A549 (cell line): ENCODE data around the gene SEC16B. TPM values are rescaled to one million over a fixed set of nuclear protein-coding genes. Genes with fewer than 3 reads are reported as not detected.

Source experiments
- ATAC-seq, 2 experiments: fragments of 200-7000 bp in 1 of 2; fragments of >200 bp in 1 of 2; cut with Nextera tagmentation in 1 of 2; cut with Tn5 transposase in 1 of 2; 3 replicates each; pipeline versions ENCODE4 v1.8.0 to v1.9.1; 2018 to 2020; ENCODE audit warnings: mild to moderate bottlenecking in 1 of 2, moderate library complexity in 1 of 2
- CTCF ChIA-PET: fragments of 300-600 bp; sonication (Branson Sonifier 250); formaldehyde crosslinking; extraction: SDS; loops from one replicate; lab custom pipeline; 2021; ENCODE audit warnings: antibody characterized with exemption, inconsistent platforms; lab: Yijun Ruan, JAX
- POLR2A ChIA-PET: fragments of 350-600 bp; formaldehyde crosslinking; extraction: SDS; loops from one replicate; lab custom pipeline; 2021; ENCODE audit warnings: antibody characterized with exemption, inconsistent platforms; lab: Yijun Ruan, JAX
- DNase-seq, 2 experiments: peaks; one replicate each; pipeline versions ENCODE4 v3.0.0 to v3.0.0-alpha.2; 2011 to 2016; ENCODE audit warnings: low read depth in 1 of 2, low spot score in 1 of 2
- FAIRE-seq: peaks from 2 replicates; lab custom pipeline; 2011; peaks lifted over from hg19 to GRCh38; lab: Jason Lieb, UNC
- H3K27ac ChIP-seq, 2 experiments: fragments of >200 bp; sonication (Bioruptor Twin); formaldehyde crosslinking; 3 replicates each; pipeline ENCODE4 v1.5.1; 2016 to 2017
- H3K4me1 ChIP-seq: fragments of >200 bp; sonication (Bioruptor Twin); formaldehyde crosslinking; 3 replicates; pipeline ENCODE4 v1.6.1; 2016
- H3K4me2 ChIP-seq: fragments of >200 bp; sonication (Bioruptor Twin); formaldehyde crosslinking; 3 replicates; pipeline ENCODE4 v1.6.1; 2016
- H3K4me3 ChIP-seq: fragments of >200 bp; sonication (Bioruptor Twin); formaldehyde crosslinking; 3 replicates; pipeline ENCODE4 v1.5.1; 2016
- H3K9me3 ChIP-seq: fragments of >200 bp; sonication (Bioruptor Twin); formaldehyde crosslinking; 3 replicates; pipeline ENCODE4 v1.6.1; 2016
- CEBPB ChIP-seq, 2 experiments: fragments of >200 bp in 1 of 2; sonication (Bioruptor Twin) in 1 of 2; formaldehyde crosslinking in 1 of 2; IDR thresholded peaks; 2 replicates each; pipeline ENCODE4 v1.6.1; 2012 to 2016
- CHD4 ChIP-seq: fragments of 200-600 bp; sonication (generic); IDR thresholded peaks from 2 replicates; pipeline ENCODE4 v1.6.1; 2016; ENCODE audit warnings: antibody characterized with exemption, mild to moderate bottlenecking, borderline replicate concordance
- FOSB ChIP-seq: fragments of 250-450 bp; sonication (Bioruptor Pico); IDR thresholded peaks from 2 replicates; pipeline ENCODE4 v1.5.0; 2020; ENCODE audit warnings: mild to moderate bottlenecking, moderate library complexity
- GATA3 ChIP-seq: IDR thresholded peaks from 2 replicates; pipeline ENCODE4 v1.6.1; 2012; ENCODE audit warnings: borderline replicate concordance
- HOXB13 ChIP-seq: fragments of 250-450 bp; sonication (Bioruptor Pico); IDR thresholded peaks from 2 replicates; pipeline ENCODE4 v1.5.0; 2020; ENCODE audit warnings: low read depth, mild to moderate bottlenecking, moderate library complexity
- JUN ChIP-seq, 2 experiments: fragments of >200 bp; sonication (Bioruptor Twin); formaldehyde crosslinking; IDR thresholded peaks; 2 replicates in 1 of 2; 3 replicates in 1 of 2; pipeline ENCODE4 v1.6.1; 2016 to 2017
- JUNB ChIP-seq: fragments of >200 bp; sonication (Bioruptor Twin); formaldehyde crosslinking; IDR thresholded peaks from 2 replicates; pipeline ENCODE4 v1.6.1; 2016
- KDM5A ChIP-seq: fragments of 200-600 bp; sonication (generic); IDR thresholded peaks from 2 replicates; pipeline ENCODE4 v1.6.1; 2016; ENCODE audit warnings: antibody characterized with exemption, mild to moderate bottlenecking
- MAFK ChIP-seq: fragments of 450-650 bp; IDR thresholded peaks from 2 replicates; pipeline ENCODE4 v1.6.1; 2014; ENCODE audit not compliant: partially characterized antibody
- MAZ ChIP-seq: fragments of 150-350 bp; IDR thresholded peaks from 2 replicates; pipeline ENCODE4 v1.6.1; 2014; ENCODE audit warnings: antibody characterized with exemption, low read depth, low read length, borderline replicate concordance
- NPAS2 ChIP-seq: fragments of 250-450 bp; sonication (Bioruptor Pico); IDR thresholded peaks from 2 replicates; pipeline ENCODE4 v1.8.0; 2022; ENCODE audit warnings: mild to moderate bottlenecking, moderate library complexity, borderline replicate concordance
- PHF8 ChIP-seq: fragments of 200-600 bp; sonication (generic); IDR thresholded peaks from 2 replicates; pipeline ENCODE4 v1.6.1; 2016; ENCODE audit warnings: low read depth, mild to moderate bottlenecking, antibody characterized with exemption, moderate library complexity, borderline replicate concordance
- POLR2AphosphoS2 ChIP-seq: conservative IDR thresholded peaks from 2 replicates; pipeline ENCODE4 v1.6.1; 2012; ENCODE audit warnings: low read length, improper control_type of control experiment, inconsistent platforms
- RARB ChIP-seq: fragments of 250-450 bp; sonication (Bioruptor Pico); IDR thresholded peaks from 2 replicates; pipeline ENCODE4 v1.8.0; 2021; ENCODE audit warnings: mild to moderate bottlenecking, moderate library complexity
- RFX5 ChIP-seq: fragments of 450-650 bp; IDR thresholded peaks from 2 replicates; pipeline ENCODE4 v1.7.1; 2014; ENCODE audit warnings: antibody characterized with exemption, mild to moderate bottlenecking, moderate library complexity
- RNF2 ChIP-seq: fragments of 200-600 bp; sonication (generic); IDR thresholded peaks from 2 replicates; pipeline ENCODE4 v1.6.1; 2016; ENCODE audit warnings: low read depth, mild to moderate bottlenecking, antibody characterized with exemption, moderate library complexity, borderline replicate concordance
- WGBS: methylation state at CpG from one replicate; pipeline ENCODE4 v1.1.6; 2017; ENCODE audit errors: missing lambda C conversion rate; 5-methylcytosine and 5-hydroxymethylcytosine counted together
- polyA plus RNA-seq, 4 experiments: library from polyadenylated mRNA; depleted of rRNA in 3 of 4; stranded (reverse); fragments of >200 nt; fragmentation: RNase III in 1 of 4; extraction: RNeasy Plus Mini Kit Qiagen cat#74134 plus additional on column Dnase treatment in 1 of 4; gene quantifications; 2 replicates in 3 of 4; 3 replicates in 1 of 4; pipeline ENCODE4 v1.2.3, GENCODE V29; 2011 to 2017
- TF ChIP-seq, protein P1 (sequence below): fragments of >200 bp; sonication (Bioruptor Twin); formaldehyde crosslinking; IDR thresholded peaks from 2 replicates; pipeline ENCODE4 v1.6.1; 2016
- TF ChIP-seq, protein P2 (sequence below): fragments of 200-600 bp; sonication (generic); IDR thresholded peaks from 2 replicates; pipeline ENCODE4 v1.6.1; 2016; ENCODE audit warnings: antibody characterized with exemption, mild to moderate bottlenecking, moderate library complexity
- TF ChIP-seq, protein P3 (sequence below): fragments of 450-650 bp; IDR thresholded peaks from 2 replicates; pipeline ENCODE4 v1.6.1; 2014; ENCODE audit warnings: antibody characterized with exemption
- TF ChIP-seq, protein P4 (sequence below): IDR thresholded peaks from 2 replicates; pipeline ENCODE4 v1.6.1; 2012; ENCODE audit warnings: low read depth, borderline replicate concordance

Gene SEC16B
- polyA plus RNA-seq, 2 of the 4 experiments (the other 2 are of a cell fraction): 1.3 to 2.6 TPM

DNA sequence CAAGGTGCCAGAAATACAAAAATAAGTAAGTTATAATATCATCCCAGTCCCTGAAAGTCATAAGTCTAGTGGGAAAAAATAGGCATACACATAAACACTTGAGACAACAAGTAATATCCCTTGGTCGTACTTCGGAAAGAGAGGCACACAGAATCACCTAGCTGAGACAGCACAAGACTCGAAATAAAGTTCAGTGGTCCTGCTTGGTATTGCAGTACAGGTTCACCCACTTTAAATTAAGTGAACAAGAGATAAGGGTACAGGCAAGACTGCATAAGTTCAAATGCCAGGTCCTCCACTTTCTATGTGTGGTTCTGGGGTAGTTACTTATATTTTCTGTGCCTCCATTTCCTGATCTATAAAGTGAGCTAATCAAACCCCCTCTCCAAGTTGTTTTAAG lies 47.6 kb downstream of the SEC16B start:
- FAIRE-seq (peak; percentile 88), ATAC-seq (peak; percentile 77 to 85; a peak in 5 of 6 replicates)
- POLR2A ChIA-PET: no interaction called here

DNA sequence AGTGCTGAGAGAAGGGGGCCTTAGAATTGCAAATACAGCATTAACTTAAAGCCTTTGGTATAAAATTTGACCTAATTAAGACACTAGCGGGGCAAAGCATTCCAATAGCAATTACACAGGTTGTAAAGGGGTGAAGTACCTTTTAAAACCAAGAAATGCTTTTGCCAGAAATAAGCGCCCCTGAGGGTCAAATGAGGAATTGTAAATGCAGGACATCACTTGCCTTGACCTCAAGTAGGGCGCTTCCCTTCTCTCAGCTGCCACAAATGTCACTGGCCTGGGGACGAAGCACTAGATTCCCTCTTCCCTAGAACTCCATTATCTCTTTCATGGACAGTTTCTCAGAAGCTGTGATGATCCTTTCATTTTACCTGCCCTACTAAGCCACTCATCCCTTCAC lies 48.3 kb downstream of the SEC16B start:
- H3K4me2 ChIP-seq: no peak overlapping the region
- H3K4me3 ChIP-seq: no peak overlapping the region
- no peaks in the 10 kb centered on the region for H3K9me3 ChIP-seq
- DNase-seq: no peak
- H3K4me1 ChIP-seq: 0 out of 3 replicates have a peak, but pooled peaks cover under 1% of the 10 kb centered on the region
- no peak for FAIRE-seq
- CTCF ChIA-PET: interaction anchor here (1.6 to 6.9 kb wide), 3 partner anchors 12 to 1023 kb away, joined by 3 to 29 read pairs (median 4); no protein-coding TSS in a partner anchor
- no peak overlapping the region for H3K27ac ChIP-seq
- TF ChIP-seq, protein P1, sequence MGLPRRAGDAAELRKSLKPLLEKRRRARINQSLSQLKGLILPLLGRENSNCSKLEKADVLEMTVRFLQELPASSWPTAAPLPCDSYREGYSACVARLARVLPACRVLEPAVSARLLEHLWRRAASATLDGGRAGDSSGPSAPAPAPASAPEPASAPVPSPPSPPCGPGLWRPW: no peak
- TF ChIP-seq GATA3: no peak
- no peak for TF ChIP-seq RARB (CRISPR knock-in tag)
- TF ChIP-seq CEBPB (IDR thresholded peaks at IDR 0.05): no peak
- TF ChIP-seq JUNB: no peak
- TF ChIP-seq MAZ: no peak
- TF ChIP-seq, protein P2, sequence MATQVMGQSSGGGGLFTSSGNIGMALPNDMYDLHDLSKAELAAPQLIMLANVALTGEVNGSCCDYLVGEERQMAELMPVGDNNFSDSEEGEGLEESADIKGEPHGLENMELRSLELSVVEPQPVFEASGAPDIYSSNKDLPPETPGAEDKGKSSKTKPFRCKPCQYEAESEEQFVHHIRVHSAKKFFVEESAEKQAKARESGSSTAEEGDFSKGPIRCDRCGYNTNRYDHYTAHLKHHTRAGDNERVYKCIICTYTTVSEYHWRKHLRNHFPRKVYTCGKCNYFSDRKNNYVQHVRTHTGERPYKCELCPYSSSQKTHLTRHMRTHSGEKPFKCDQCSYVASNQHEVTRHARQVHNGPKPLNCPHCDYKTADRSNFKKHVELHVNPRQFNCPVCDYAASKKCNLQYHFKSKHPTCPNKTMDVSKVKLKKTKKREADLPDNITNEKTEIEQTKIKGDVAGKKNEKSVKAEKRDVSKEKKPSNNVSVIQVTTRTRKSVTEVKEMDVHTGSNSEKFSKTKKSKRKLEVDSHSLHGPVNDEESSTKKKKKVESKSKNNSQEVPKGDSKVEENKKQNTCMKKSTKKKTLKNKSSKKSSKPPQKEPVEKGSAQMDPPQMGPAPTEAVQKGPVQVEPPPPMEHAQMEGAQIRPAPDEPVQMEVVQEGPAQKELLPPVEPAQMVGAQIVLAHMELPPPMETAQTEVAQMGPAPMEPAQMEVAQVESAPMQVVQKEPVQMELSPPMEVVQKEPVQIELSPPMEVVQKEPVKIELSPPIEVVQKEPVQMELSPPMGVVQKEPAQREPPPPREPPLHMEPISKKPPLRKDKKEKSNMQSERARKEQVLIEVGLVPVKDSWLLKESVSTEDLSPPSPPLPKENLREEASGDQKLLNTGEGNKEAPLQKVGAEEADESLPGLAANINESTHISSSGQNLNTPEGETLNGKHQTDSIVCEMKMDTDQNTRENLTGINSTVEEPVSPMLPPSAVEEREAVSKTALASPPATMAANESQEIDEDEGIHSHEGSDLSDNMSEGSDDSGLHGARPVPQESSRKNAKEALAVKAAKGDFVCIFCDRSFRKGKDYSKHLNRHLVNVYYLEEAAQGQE: no peak
- no peak for TF ChIP-seq JUN (IDR thresholded peaks at IDR 0.05)
- TF ChIP-seq RFX5: no peak
- TF ChIP-seq NPAS2 (CRISPR knock-in tag): no peak
- TF ChIP-seq FOSB (CRISPR knock-in tag): no peak
- TF ChIP-seq MAFK: no peak
- POLR2A ChIA-PET: no interaction called here
- no peak for ATAC-seq
- 50% methylated on average over 4 of the region's 4 CpGs for WGBS

More for the DNA sequence above, 47.6 kb downstream of the SEC16B start:
- no peak for DNase-seq
- WGBS: 39% methylated on average over 3 of the region's 3 CpGs
- CTCF ChIA-PET: interaction anchor here (0.8 to 6.9 kb wide), 3 partner anchors 25 to 1024 kb away, joined by 3 to 29 read pairs (median 4); no protein-coding TSS in a partner anchor
- Histone ChIP-seq H3K4me2 (no peak overlapping the region), H3K9me3 (no peaks in the 10 kb centered on the region), H3K27ac (no peak overlapping the region), H3K4me1 (peaks cover 6% of the 10 kb centered on the region; the same call in 1 of the 3 replicates), H3K4me3 (no peak overlapping the region)
- TF ChIP-seq PHF8 (no peak), KDM5A (no peak), CHD4 (no peak), POLR2AphosphoS2 (no peak), JUNB (no peak), RNF2 (no peak), HOXB13 (CRISPR knock-in tag) (no peak)
- TF ChIP-seq, protein P3, sequence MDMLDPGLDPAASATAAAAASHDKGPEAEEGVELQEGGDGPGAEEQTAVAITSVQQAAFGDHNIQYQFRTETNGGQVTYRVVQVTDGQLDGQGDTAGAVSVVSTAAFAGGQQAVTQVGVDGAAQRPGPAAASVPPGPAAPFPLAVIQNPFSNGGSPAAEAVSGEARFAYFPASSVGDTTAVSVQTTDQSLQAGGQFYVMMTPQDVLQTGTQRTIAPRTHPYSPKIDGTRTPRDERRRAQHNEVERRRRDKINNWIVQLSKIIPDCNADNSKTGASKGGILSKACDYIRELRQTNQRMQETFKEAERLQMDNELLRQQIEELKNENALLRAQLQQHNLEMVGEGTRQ: no peak
- TF ChIP-seq, protein P4, sequence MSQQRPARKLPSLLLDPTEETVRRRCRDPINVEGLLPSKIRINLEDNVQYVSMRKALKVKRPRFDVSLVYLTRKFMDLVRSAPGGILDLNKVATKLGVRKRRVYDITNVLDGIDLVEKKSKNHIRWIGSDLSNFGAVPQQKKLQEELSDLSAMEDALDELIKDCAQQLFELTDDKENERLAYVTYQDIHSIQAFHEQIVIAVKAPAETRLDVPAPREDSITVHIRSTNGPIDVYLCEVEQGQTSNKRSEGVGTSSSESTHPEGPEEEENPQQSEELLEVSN: no peak
- TF ChIP-seq, protein P2: no peak
